RWPE1 (cell line): ENCODE data around the gene KIF6.

ENCODE experiments used
- CTCF ChIA-PET: fragments of 350-600 bp; sonication (Branson Sonifier 250); formaldehyde crosslinking; extraction: SDS; loops from one replicate; lab custom pipeline; 2021; lab: Yijun Ruan, JAX
- POLR2A ChIA-PET: fragments of 400-600 bp; formaldehyde crosslinking; extraction: SDS; loops from one replicate; lab custom pipeline; 2020; ENCODE audit warnings: antibody characterized with exemption; ENCODE audit not compliant: low non-redundant PET; lab: Yijun Ruan, JAX
- DNase-seq: peaks from one replicate; pipeline ENCODE4 v3.0.0; 2012; ENCODE audit warnings: low spot score
- H3K27ac ChIP-seq: fragments of 450-650 bp; 2 replicates; pipeline ENCODE4 v1.5.1; 2017
- CTCF ChIP-seq: fragments of 450-650 bp; conservative IDR thresholded peaks from 2 replicates; pipeline ENCODE4 v1.5.1; 2017; ENCODE audit warnings: low read depth, mild to moderate bottlenecking

KIF6 gene

GRCh38 chr6:39714802-39715201, 10.4 kb downstream of the KIF6 start:
- POLR2A ChIA-PET: no interaction called here
- no peak for DNase-seq
- CTCF ChIA-PET: interaction anchor here (1.0 kb wide), 1 partner anchor 363 kb away, joined by 3 read pairs; no protein-coding TSS in a partner anchor
- H3K27ac ChIP-seq: no peak overlapping the region
- no peak for TF ChIP-seq CTCF

GRCh38 chr6:39707962-39708683, 17.1 kb downstream of the KIF6 start:
- H3K27ac ChIP-seq: no peak overlapping the region
- ChIA-PET CTCF (interaction anchor here (0.6 kb wide), 1 partner anchor 677 kb away, joined by 3 read pairs; no protein-coding TSS in a partner anchor), POLR2A (no interaction called here)
- no peak for DNase-seq
- TF ChIP-seq CTCF: no peak

GRCh38 chr6:39706819-39707335, 18.3 kb downstream of the KIF6 start:
- CTCF ChIA-PET: no interaction called here
- no peak for DNase-seq
- POLR2A ChIA-PET: no interaction called here
- no peak for TF ChIP-seq CTCF
- H3K27ac ChIP-seq: no peak overlapping the region

- no peak for DNase-seq
- ChIA-PET POLR2A (no interaction called here), CTCF (interaction anchor here (0.6 kb wide), 1 partner anchor 719 kb away, joined by 3 read pairs; no protein-coding TSS in a partner anchor)
- no peak overlapping the region for H3K27ac ChIP-seq
- TF ChIP-seq CTCF: no peak
These were observed 22.9 kb downstream of the KIF6 start for GRCh38 chr6:39702265-39702664.

- POLR2A ChIA-PET: no interaction called here
- CTCF ChIA-PET: no interaction called here
- TF ChIP-seq CTCF: no peak
- no peak overlapping the region for H3K27ac ChIP-seq
- DNase-seq: no peak
These were observed 24.8 kb downstream of the KIF6 start for GRCh38 chr6:39700362-39700761.

- no peak for DNase-seq
- TF ChIP-seq CTCF: no peak
- POLR2A ChIA-PET: no interaction called here
- no peak overlapping the region for H3K27ac ChIP-seq
- CTCF ChIA-PET: interaction anchor here (0.7 kb wide), 1 partner anchor 12 kb away, joined by 3 read pairs; no protein-coding TSS in a partner anchor
These were observed 26.4 kb downstream of the KIF6 start for GRCh38 chr6:39698789-39699188.
